HepG2 (cell line): ENCODE results near the gene INSR. TPM values are rescaled to one million over a fixed set of nuclear protein-coding genes. Genes with fewer than 3 reads are reported as not detected.
A peak's percentile ranks its signal among the peaks of the same experiment; 100 is the strongest.

Experiments
- EHMT2 ChIP-seq: fragments of 200-600 bp; sonication (generic); IDR thresholded peaks from 2 replicates; pipeline ENCODE4 v1.7.0; 2017; ENCODE audit warnings: antibody characterized with exemption, low read depth, low read length, borderline replicate concordance
- EP300 ChIP-seq, 3 experiments: sonication (generic) in 1 of 3; formaldehyde crosslinking in 1 of 3; IDR thresholded peaks; 2 replicates each; pipeline versions ENCODE4 v1.5.1 to v1.6.1; 2011 to 2020; ENCODE audit warnings: low read depth in 2 of 3, low read length in 2 of 3, borderline replicate concordance in 1 of 3, improper control_type of control experiment in 1 of 3, mild to moderate bottlenecking in 1 of 3, missing genetic modification reagents in 1 of 3, moderate library complexity in 1 of 3
- FLYWCH1 ChIP-seq: sonication (generic); formaldehyde crosslinking; IDR thresholded peaks from 2 replicates; pipeline ENCODE4 v1.8.1; 2023; ENCODE audit warnings: mild to moderate bottlenecking, missing genetic modification reagents
- FOSL2 ChIP-seq: sonication (generic); formaldehyde crosslinking; IDR thresholded peaks from 2 replicates; pipeline ENCODE4 v1.4.0; 2020; ENCODE audit warnings: missing genetic modification reagents
- GZF1 ChIP-seq: sonication (generic); formaldehyde crosslinking; IDR thresholded peaks from 2 replicates; pipeline ENCODE4 v1.5.1; 2020; ENCODE audit warnings: mild to moderate bottlenecking, missing genetic modification reagents
- HNRNPH1 ChIP-seq: fragments of 200-400 bp; formaldehyde crosslinking; optimal IDR thresholded peaks from 2 replicates; pipeline ENCODE3; 2017; ENCODE audit warnings: mild to moderate bottlenecking, low read depth, low read length
- KDM3A ChIP-seq: IDR thresholded peaks from 2 replicates; pipeline ENCODE4 v1.6.1; 2018; ENCODE audit warnings: low read depth, missing compliant biosample characterization
- SAP130 ChIP-seq: IDR thresholded peaks from 2 replicates; pipeline ENCODE4 v1.6.1; 2016; ENCODE audit warnings: low read depth
- SMC3 ChIP-seq: IDR thresholded peaks from 2 replicates; pipeline ENCODE4 v1.6.1; 2011; ENCODE audit warnings: low read length, improper control_type of control experiment
- TARDBP ChIP-seq: sonication (generic); formaldehyde crosslinking; IDR thresholded peaks from 2 replicates; pipeline ENCODE4 v1.8.0; 2022; ENCODE audit warnings: mild to moderate bottlenecking, missing genetic modification reagents
- TBX3 ChIP-seq: fragments of 450-650 bp; IDR thresholded peaks from 2 replicates; pipeline ENCODE4 v1.6.1; 2017; ENCODE audit warnings: antibody characterized with exemption, mild to moderate bottlenecking, inconsistent platforms, borderline replicate concordance
- THAP11 ChIP-seq: IDR thresholded peaks from 2 replicates; pipeline ENCODE4 v1.6.1; 2016; ENCODE audit warnings: missing biosample characterization, missing genetic modification reagents
- TSC22D2 ChIP-seq: sonication (generic); formaldehyde crosslinking; IDR thresholded peaks from 2 replicates; pipeline ENCODE4 v1.5.1; 2020; ENCODE audit warnings: missing genetic modification reagents, mild to moderate bottlenecking, borderline replicate concordance
- ZNF121 ChIP-seq: sonication (generic); formaldehyde crosslinking; IDR thresholded peaks from 2 replicates; pipeline ENCODE4 v1.5.0; 2020; ENCODE audit warnings: mild to moderate bottlenecking, missing genetic modification reagents
- ZNF292 ChIP-seq: sonication (generic); formaldehyde crosslinking; IDR thresholded peaks from 2 replicates; pipeline ENCODE4 v1.8.1; 2022; ENCODE audit warnings: mild to moderate bottlenecking, low read depth, missing genetic modification reagents, borderline replicate concordance
- ZNF564 ChIP-seq: sonication (generic); formaldehyde crosslinking; IDR thresholded peaks from 2 replicates; pipeline ENCODE4 v1.8.1; 2023; ENCODE audit warnings: mild to moderate bottlenecking, missing genetic modification reagents
- ZNF652 ChIP-seq: IDR thresholded peaks from 2 replicates; pipeline ENCODE4 v1.6.1; 2016; ENCODE audit warnings: low read depth, borderline replicate concordance
- ZSCAN12 ChIP-seq: sonication (generic); formaldehyde crosslinking; IDR thresholded peaks from 2 replicates; pipeline ENCODE4 v1.9.0; 2021; ENCODE audit warnings: mild to moderate bottlenecking, missing genetic modification reagents
- ZSCAN30 ChIP-seq: sonication (generic); formaldehyde crosslinking; IDR thresholded peaks from 2 replicates; pipeline ENCODE4 v1.5.0; 2020; ENCODE audit warnings: mild to moderate bottlenecking, missing genetic modification reagents
- polyA plus RNA-seq, 8 experiments: library from polyadenylated mRNA; depleted of rRNA in 3 of 8; stranded (reverse) in 7 of 8; unstranded in 1 of 8; fragments of >200 nt; fragmentation: Illumina TruSeq in 4 of 8; extraction: Trizol in 4 of 8; gene quantifications; 2 replicates each; pipeline versions ENCODE4 v1.2.1 to v1.2.3, GENCODE V29; 2011 to 2016; ENCODE audit warnings: low read depth in 4 of 8, missing spikeins in 1 of 8, mixed read lengths in 1 of 8; ENCODE audit not compliant: insufficient read depth in 1 of 8
- total RNA-seq, 5 experiments: library from RNA; depleted of rRNA; stranded (reverse); fragments of >200 nt; fragmentation: Illumina TruSeq; extraction: Trizol; gene quantifications; 2 replicates each; pipeline ENCODE4 v1.2.3, GENCODE V29; 2016; ENCODE audit warnings: low read depth in 1 of 5
- TF ChIP-seq, protein P1 (sequence below): sonication (generic); formaldehyde crosslinking; IDR thresholded peaks from 2 replicates; pipeline ENCODE4 v1.4.0; 2020; ENCODE audit warnings: missing genetic modification reagents, borderline replicate concordance
- TF ChIP-seq, protein P2 (sequence below): IDR thresholded peaks from 2 replicates; pipeline ENCODE4 v1.6.1; 2016; ENCODE audit warnings: low read depth
- TF ChIP-seq, protein P3 (sequence below): sonication (generic); formaldehyde crosslinking; IDR thresholded peaks from 2 replicates; pipeline ENCODE4 v1.5.0; 2020; ENCODE audit warnings: mild to moderate bottlenecking, missing genetic modification reagents, borderline replicate concordance

The INSR gene
- total and polyA plus RNA-seq, 2 of the 13 experiments (the other 11 are each of a cell fraction or from before 2014, with no cell fraction given) = 24.2 to 29.8 TPM

DNA sequence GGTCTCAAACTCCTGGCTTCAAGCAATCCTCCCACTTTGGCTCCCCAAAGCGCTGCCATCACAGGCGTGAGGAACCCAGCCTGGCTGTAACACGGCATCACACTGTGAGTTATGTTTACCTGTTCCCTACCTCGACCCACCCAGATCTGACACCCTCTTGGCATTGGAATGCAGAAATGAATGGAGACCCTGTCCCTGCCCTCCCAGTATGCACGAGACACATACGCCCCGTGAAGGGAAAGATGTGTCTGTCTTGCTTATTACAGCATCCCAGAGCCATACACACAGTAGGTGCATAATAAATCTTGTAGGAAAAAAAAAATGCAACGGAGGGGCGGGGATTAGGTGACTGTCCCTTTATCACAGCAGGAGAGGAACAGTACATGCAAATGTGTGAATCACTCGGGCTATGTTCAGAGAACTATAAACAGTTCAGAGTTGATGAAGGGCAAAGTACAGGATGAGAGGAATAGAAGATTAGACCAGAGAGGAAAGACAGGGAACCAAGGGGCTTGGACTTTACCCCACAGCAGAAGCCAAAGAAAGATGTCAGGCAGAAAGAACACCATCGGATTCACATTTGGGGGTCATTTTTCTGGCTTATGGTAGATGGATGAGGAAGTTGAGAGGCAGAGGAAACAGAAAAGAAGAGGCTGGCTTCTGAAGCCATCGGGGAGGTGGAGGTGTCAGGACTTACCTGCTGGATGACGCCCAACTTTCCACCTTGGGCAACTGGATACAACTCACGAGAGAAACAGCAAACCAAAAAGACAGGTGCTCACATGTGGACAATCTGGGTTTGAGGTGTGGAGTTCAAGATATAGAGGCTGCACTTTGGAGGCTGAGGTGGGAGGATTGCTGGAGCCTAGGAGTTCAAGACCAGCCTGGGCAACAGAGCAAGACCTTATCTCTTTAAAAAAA, 94.3 kb downstream of the INSR start (continued):
- TF ChIP-seq FLYWCH1 (no peak), SMC3 (no peak), ZSCAN30 (CRISPR knock-in tag) (0 out of 2 replicates have a peak, but pooled peaks have one; percentile 43), KDM3A (CRISPR knock-in tag) (peak; percentile 51; the same call in 1 of the 2 replicates), THAP11 (CRISPR knock-in tag) (no peak), TARDBP (CRISPR knock-in tag) (peak; percentile 23; the same call in 1 of the 2 replicates), TSC22D2 (CRISPR knock-in tag) (0 out of 2 replicates have a peak, but pooled peaks have one; percentile 21), ZNF564 (no peak), EHMT2 (0 out of 2 replicates have a peak, but pooled peaks have one; percentile 74), FOSL2 (peak; percentile 85), TBX3 (peak; percentile 79), ZNF652 (CRISPR knock-in tag) (peak; percentile 34; the same call in 1 of the 2 replicates), HNRNPH1 (no peak), ZNF121 (no peak; the same call in 1 of the 2 replicates), SAP130 (CRISPR knock-in tag) (peak; percentile 81), EP300 (IDR thresholded peaks at IDR 0.05; ENCODE audit: low read depth in 2 of 2, low read length in 2 of 2) (peak in 1 of 2 experiments; percentile 63; a peak in 1 of 4 replicates), EP300 (CRISPR knock-in tag; IDR thresholded peaks at IDR 0.05; ENCODE audit: borderline replicate concordance) (peak; percentile 32; the same call in 1 of the 2 replicates), ZSCAN12 (CRISPR knock-in tag) (no peak), GZF1 (CRISPR knock-in tag) (peak; percentile 88), ZNF292 (CRISPR knock-in tag) (no peak; the same call in 1 of the 2 replicates)
- TF ChIP-seq, protein P1, sequence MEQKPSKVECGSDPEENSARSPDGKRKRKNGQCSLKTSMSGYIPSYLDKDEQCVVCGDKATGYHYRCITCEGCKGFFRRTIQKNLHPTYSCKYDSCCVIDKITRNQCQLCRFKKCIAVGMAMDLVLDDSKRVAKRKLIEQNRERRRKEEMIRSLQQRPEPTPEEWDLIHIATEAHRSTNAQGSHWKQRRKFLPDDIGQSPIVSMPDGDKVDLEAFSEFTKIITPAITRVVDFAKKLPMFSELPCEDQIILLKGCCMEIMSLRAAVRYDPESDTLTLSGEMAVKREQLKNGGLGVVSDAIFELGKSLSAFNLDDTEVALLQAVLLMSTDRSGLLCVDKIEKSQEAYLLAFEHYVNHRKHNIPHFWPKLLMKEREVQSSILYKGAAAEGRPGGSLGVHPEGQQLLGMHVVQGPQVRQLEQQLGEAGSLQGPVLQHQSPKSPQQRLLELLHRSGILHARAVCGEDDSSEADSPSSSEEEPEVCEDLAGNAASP = no peak
- TF ChIP-seq, protein P2, sequence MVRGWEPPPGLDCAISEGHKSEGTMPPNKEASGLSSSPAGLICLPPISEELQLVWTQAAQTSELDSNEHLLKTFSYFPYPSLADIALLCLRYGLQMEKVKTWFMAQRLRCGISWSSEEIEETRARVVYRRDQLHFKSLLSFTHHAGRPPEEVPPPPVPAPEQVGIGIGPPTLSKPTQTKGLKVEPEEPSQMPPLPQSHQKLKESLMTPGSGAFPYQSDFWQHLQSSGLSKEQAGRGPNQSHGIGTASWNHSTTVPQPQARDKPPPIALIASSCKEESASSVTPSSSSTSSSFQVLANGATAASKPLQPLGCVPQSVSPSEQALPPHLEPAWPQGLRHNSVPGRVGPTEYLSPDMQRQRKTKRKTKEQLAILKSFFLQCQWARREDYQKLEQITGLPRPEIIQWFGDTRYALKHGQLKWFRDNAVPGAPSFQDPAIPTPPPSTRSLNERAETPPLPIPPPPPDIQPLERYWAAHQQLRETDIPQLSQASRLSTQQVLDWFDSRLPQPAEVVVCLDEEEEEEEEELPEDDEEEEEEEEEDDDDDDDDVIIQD (CRISPR knock-in tag) = peak; percentile 80; the same call in 1 of the 2 replicates
- TF ChIP-seq, protein P3, sequence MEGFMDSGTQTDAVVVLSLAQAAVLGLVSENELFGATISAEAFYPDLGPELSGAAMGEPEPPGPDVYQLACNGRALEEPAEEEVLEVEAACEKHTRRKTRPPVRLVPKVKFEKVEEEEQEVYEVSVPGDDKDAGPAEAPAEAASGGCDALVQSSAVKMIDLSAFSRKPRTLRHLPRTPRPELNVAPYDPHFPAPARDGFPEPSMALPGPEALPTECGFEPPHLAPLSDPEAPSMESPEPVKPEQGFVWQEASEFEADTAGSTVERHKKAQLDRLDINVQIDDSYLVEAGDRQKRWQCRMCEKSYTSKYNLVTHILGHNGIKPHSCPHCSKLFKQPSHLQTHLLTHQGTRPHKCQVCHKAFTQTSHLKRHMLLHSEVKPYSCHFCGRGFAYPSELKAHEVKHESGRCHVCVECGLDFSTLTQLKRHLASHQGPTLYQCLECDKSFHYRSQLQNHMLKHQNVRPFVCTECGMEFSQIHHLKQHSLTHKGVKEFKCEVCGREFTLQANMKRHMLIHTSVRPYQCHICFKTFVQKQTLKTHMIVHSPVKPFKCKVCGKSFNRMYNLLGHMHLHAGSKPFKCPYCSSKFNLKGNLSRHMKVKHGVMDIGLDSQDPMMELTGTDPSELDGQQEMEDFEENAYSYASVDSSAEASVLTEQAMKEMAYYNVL = peak; percentile 93
